IMR-90 (cell line): ENCODE results near the gene RHBDL1. TPM values are rescaled to one million over a fixed set of nuclear protein-coding genes. Genes with fewer than 3 reads are reported as not detected.
A peak's percentile ranks its signal among the peaks of the same experiment; 100 is the strongest.

Experiments
- ATAC-seq: fragments of 200-7000 bp; cut with Tn5 transposase; 2 replicates; pipeline ENCODE4 v1.9.1; 2020; ENCODE audit warnings: low read depth, mild to moderate bottlenecking, moderate library complexity
- BruUV-seq: library from RNA; stranded (reverse); fragments of 400-500 nt; replicated peaks from 2 replicates; lab custom pipeline; 2021; lab: Mats Ljungman, UMichigan
- CTCF ChIA-PET: fragments of 300-600 bp; formaldehyde crosslinking; extraction: SDS; loops from one replicate; lab custom pipeline; 2021; ENCODE audit warnings: antibody characterized with exemption; lab: Yijun Ruan, JAX
- POLR2A ChIA-PET: fragments of 300-600 bp; sonication (Branson Sonifier 250); formaldehyde crosslinking; loops from one replicate; lab custom pipeline; 2022; ENCODE audit warnings: antibody characterized with exemption; ENCODE audit not compliant: unreplicated experiment; lab: Charles Lee
- DNase-seq: peaks from one replicate; pipeline ENCODE4 v3.0.0; 2013
- H2AFZ ChIP-seq: replicated peaks from 2 replicates; pipeline ENCODE3; 2013; ENCODE audit warnings: low read length, mild to moderate bottlenecking; ENCODE audit not compliant: poor library complexity
- H2AK5ac ChIP-seq: 2 replicates; pipeline ENCODE4 v1.6.1; 2013; ENCODE audit warnings: low read depth, low read length, inconsistent platforms
- H2AK9ac ChIP-seq: replicated peaks from 2 replicates; pipeline ENCODE3; 2013; ENCODE audit warnings: mild to moderate bottlenecking, low read depth, low read length, moderate library complexity; ENCODE audit not compliant: poor library complexity
- H2BK120ac ChIP-seq: 2 replicates; pipeline ENCODE4 v1.6.1; 2013; ENCODE audit warnings: low read depth, low read length, inconsistent platforms
- H2BK15ac ChIP-seq: 3 replicates; pipeline ENCODE4 v1.6.1; 2013; ENCODE audit warnings: low read depth, low read length, inconsistent platforms
- H2BK20ac ChIP-seq: 2 replicates; pipeline ENCODE4 v1.6.1; 2013; ENCODE audit warnings: low read depth, mild to moderate bottlenecking, inconsistent platforms, low read length, moderate library complexity
- H2BK5ac ChIP-seq: 2 replicates; pipeline ENCODE4 v1.6.1; 2013; ENCODE audit warnings: mild to moderate bottlenecking, low read depth, low read length, inconsistent platforms; ENCODE audit not compliant: poor library complexity, severe bottlenecking
- H3K14ac ChIP-seq: replicated peaks from 2 replicates; pipeline ENCODE4 v1.6.1; 2013; ENCODE audit warnings: low read depth, low read length, inconsistent platforms
- H3K18ac ChIP-seq: 2 replicates; pipeline ENCODE4 v1.6.1; 2013; ENCODE audit warnings: low read depth, low read length, control low read depth
- H3K23ac ChIP-seq: 2 replicates; pipeline ENCODE4 v1.6.1; 2013; ENCODE audit warnings: low read depth, low read length, inconsistent platforms
- H3K27ac ChIP-seq: 2 replicates; pipeline ENCODE4 v1.5.1; 2013; ENCODE audit warnings: mild to moderate bottlenecking, control low read depth, low read length; ENCODE audit not compliant: insufficient read depth
- H3K27me3 ChIP-seq: 2 replicates; pipeline ENCODE4 v1.6.1; 2013; ENCODE audit warnings: low read length; ENCODE audit not compliant: control insufficient read depth, insufficient read depth
- H3K36me3 ChIP-seq: 2 replicates; pipeline ENCODE4 v1.6.1; 2013; ENCODE audit warnings: low read length, mixed read lengths; ENCODE audit not compliant: control insufficient read depth, insufficient read depth
- H3K4ac ChIP-seq: 2 replicates; pipeline ENCODE4 v1.6.1; 2013; ENCODE audit warnings: low read depth, low read length, inconsistent platforms
- H3K4me1 ChIP-seq: 2 replicates; pipeline ENCODE4 v1.6.1; 2013; ENCODE audit warnings: low read length, mixed read lengths; ENCODE audit not compliant: control insufficient read depth, insufficient read depth
- H3K4me2 ChIP-seq: 2 replicates; pipeline ENCODE4 v1.6.1; 2013; ENCODE audit warnings: low read depth, mild to moderate bottlenecking, control low read depth, low read length, moderate library complexity
- H3K4me3 ChIP-seq: 2 replicates; pipeline ENCODE4 v1.5.1; 2013; ENCODE audit warnings: low read depth, mild to moderate bottlenecking, control low read depth, low read length, moderate library complexity; ENCODE audit not compliant: insufficient read depth
- H3K56ac ChIP-seq: 2 replicates; pipeline ENCODE4 v1.6.1; 2013; ENCODE audit warnings: low read length, inconsistent platforms; ENCODE audit not compliant: insufficient read depth; ENCODE audit errors: extremely low read depth
- H3K79me1 ChIP-seq, 2 experiments: 2 replicates each; pipeline ENCODE4 v1.6.1; 2013; ENCODE audit warnings: low read length in 2 of 2, inconsistent platforms in 1 of 2, low read depth in 1 of 2
- H3K9ac ChIP-seq: 2 replicates; pipeline ENCODE4 v1.6.1; 2013; ENCODE audit warnings: low read depth, low read length, control low read depth
- H3K9me1 ChIP-seq: 2 replicates; pipeline ENCODE4 v1.6.1; 2013; ENCODE audit warnings: low read length, inconsistent platforms; ENCODE audit not compliant: insufficient read depth
- H3K9me3 ChIP-seq: 2 replicates; pipeline ENCODE4 v1.6.1; 2013; ENCODE audit warnings: low read length; ENCODE audit not compliant: control insufficient read depth, insufficient read depth
- H4K20me1 ChIP-seq: 2 replicates; pipeline ENCODE4 v1.6.1; 2013; ENCODE audit warnings: low read length, inconsistent platforms; ENCODE audit not compliant: insufficient read depth
- H4K5ac ChIP-seq: 2 replicates; pipeline ENCODE4 v1.6.1; 2013; ENCODE audit warnings: mild to moderate bottlenecking, low read depth, low read length, control low read depth
- H4K8ac ChIP-seq, 2 experiments: 2 replicates each; pipeline ENCODE4 v1.6.1; 2013; ENCODE audit warnings: low read depth in 2 of 2, low read length in 2 of 2, control low read depth in 1 of 2, inconsistent platforms in 1 of 2
- H4K91ac ChIP-seq: 2 replicates; pipeline ENCODE4 v1.6.1; 2013; ENCODE audit warnings: low read depth, low read length, inconsistent platforms; ENCODE audit not compliant: insufficient read depth
- BHLHE40 ChIP-seq: fragments of 150-350 bp; IDR thresholded peaks from 2 replicates; pipeline ENCODE4 v1.6.1; 2016; ENCODE audit warnings: mild to moderate bottlenecking, low read depth, low read length
- CEBPB ChIP-seq: IDR thresholded peaks from 2 replicates; pipeline ENCODE4 v1.6.1; 2012; ENCODE audit warnings: low read depth, low read length, improper control_type of control experiment
- CHD1 ChIP-seq: IDR thresholded peaks from 2 replicates; pipeline ENCODE4 v1.6.1; 2012; ENCODE audit warnings: low read depth, low read length, improper control_type of control experiment
- FOS ChIP-seq: fragments of 150-350 bp; IDR thresholded peaks from 2 replicates; pipeline ENCODE4 v1.6.1; 2016; ENCODE audit warnings: low read depth, low read length
- MAFK ChIP-seq: IDR thresholded peaks from 2 replicates; pipeline ENCODE4 v1.6.1; 2012; ENCODE audit warnings: low read depth, low read length, improper control_type of control experiment
- MXI1 ChIP-seq: IDR thresholded peaks from 2 replicates; pipeline ENCODE4 v1.6.1; 2012; ENCODE audit warnings: low read depth, mild to moderate bottlenecking, low read length, moderate library complexity, borderline replicate concordance
- NFE2L2 ChIP-seq: fragments of 150-350 bp; IDR thresholded peaks from 2 replicates; pipeline ENCODE4 v1.6.1; 2016; ENCODE audit warnings: low read depth, mild to moderate bottlenecking, low read length
- POLR2A ChIP-seq: IDR thresholded peaks from 2 replicates; pipeline ENCODE4 v1.6.1; 2012; ENCODE audit warnings: mild to moderate bottlenecking, low read depth, low read length
- RAD21 ChIP-seq: IDR thresholded peaks from 2 replicates; pipeline ENCODE4 v1.6.1; 2012; ENCODE audit warnings: low read length, improper control_type of control experiment
- RCOR1 ChIP-seq: IDR thresholded peaks from 2 replicates; pipeline ENCODE4 v1.6.1; 2012; ENCODE audit warnings: mild to moderate bottlenecking, low read length, improper control_type of control experiment; ENCODE audit not compliant: insufficient replicate concordance
- SMC3 ChIP-seq: fragments of 150-350 bp; IDR thresholded peaks from 2 replicates; pipeline ENCODE4 v1.6.1; 2016; ENCODE audit warnings: low read depth, mild to moderate bottlenecking, antibody characterized with exemption, low read length, moderate library complexity
- WGBS, 2 experiments: methylation state at CpG; one replicate each; pipeline versions ENCODE4 v1.1.5 to v1.1.7; 2013; ENCODE audit warnings: missing lambda C conversion rate in 2 of 2; ENCODE audit not compliant: insufficient read length in 1 of 2; ENCODE audit errors: extremely low coverage in 2 of 2; 5-methylcytosine and 5-hydroxymethylcytosine counted together
- dilution Hi-C: fragments of 300-500 bp; cut with HindIII; formaldehyde crosslinking; loops from one replicate; pipeline ENCODE4 v1.14.3; 2018; ENCODE audit warnings: low sequenced_read_pairs; ENCODE audit not compliant: unreplicated experiment
- in situ Hi-C: fragments of 300-500 bp; cut with MboI; formaldehyde crosslinking; loops from 3 replicates; pipeline ENCODE4 v1.14.3; 2019; ENCODE audit warnings: low sequenced_read_pairs, inconsistent platforms, mixed read lengths
- intact Hi-C: fragments of 100-400 bp; cut with micrococcal nuclease; formaldehyde crosslinking; loops from 2 replicates; pipeline ENCODE4 v1.10.0; 2022
- polyA plus RNA-seq, 3 experiments: library from polyadenylated mRNA; depleted of rRNA; stranded (reverse); fragments of >200 nt; gene quantifications; 2 replicates each; pipeline ENCODE4 v1.2.3, GENCODE V29; 2012; ENCODE audit warnings: low replicate concordance in 1 of 3
- total RNA-seq: library from RNA; depleted of rRNA; stranded (reverse); fragments of >200 nt; gene quantifications from 2 replicates; pipeline ENCODE4 v1.2.3, GENCODE V29; 2012
- TF ChIP-seq, protein P1 (sequence below): fragments of 150-350 bp; IDR thresholded peaks from 2 replicates; pipeline ENCODE4 v1.6.1; 2017; ENCODE audit warnings: mild to moderate bottlenecking, antibody characterized with exemption, low read length, low read depth
- TF ChIP-seq, protein P2 (sequence below): fragments of 150-350 bp; IDR thresholded peaks from 2 replicates; pipeline ENCODE4 v1.6.1; 2016; ENCODE audit warnings: low read depth, mild to moderate bottlenecking, low read length, moderate library complexity, borderline replicate concordance

The RHBDL1 gene
- total and polyA plus RNA-seq, 2 of the 4 experiments (the other 2 are of a cell fraction): 0.72 to 4.1 TPM

DNA sequence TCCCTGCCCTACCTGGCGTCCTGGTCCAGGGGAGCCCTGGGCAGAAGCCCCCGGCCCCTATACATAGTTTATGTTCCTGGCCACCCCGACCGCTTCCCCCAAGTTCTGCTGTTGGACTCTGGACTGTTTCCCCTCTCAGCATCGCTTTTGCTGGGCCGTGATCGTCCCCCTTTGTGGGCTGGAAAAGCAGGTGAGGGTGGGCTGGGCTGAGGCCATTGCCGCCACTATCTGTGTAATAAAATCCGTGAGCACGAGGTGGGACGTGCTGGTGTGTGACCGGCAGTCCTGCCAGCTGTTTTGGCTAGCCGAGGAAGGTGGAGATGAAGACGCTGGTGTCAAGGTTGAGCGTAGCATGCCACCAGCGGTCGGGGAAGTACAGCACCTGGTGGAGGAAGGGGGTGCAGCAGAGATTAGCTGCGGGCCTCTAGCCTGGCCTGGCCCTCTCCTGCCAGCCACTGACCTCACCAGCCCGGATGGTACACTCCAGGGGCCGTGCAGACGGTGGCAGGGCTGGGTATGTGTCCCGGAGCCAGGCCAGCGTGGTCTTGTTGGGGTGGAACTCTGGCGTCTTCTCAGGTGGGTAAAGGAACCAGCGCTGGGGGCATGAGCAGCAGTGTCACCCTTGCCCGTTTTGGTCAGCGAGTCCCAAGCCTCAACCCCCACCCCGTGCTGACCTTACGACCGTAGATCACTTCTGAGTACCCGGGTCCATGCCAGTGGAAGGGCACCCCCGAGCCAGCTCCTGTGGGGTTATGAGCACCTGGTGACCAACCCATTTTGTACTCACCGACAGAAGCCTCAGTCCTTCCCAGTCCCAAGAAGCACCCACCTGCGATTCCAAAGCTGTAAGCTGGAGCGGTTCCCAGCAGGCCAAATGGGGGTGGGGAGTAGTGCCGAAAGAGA lies 7.3 kb downstream of the RHBDL1 start:
- intact Hi-C loops (no loop called here), dilution Hi-C loops (no loop called here), in situ Hi-C loops (no loop called here)
- no peak overlapping the region for H4K5ac ChIP-seq
- peaks cover 34% of the 10 kb centered on the region for H4K20me1 ChIP-seq
- H3K4me1 ChIP-seq: peaks cover 20% of the 10 kb centered on the region
- TF ChIP-seq SMC3 (no peak), CHD1 (no peak), MAFK (no peak), FOS (no peak), MXI1 (no peak), RCOR1 (no peak), POLR2A (no peak), RAD21 (no peak), BHLHE40 (no peak), NFE2L2 (no peak), CEBPB (no peak)
- TF ChIP-seq, protein P1, sequence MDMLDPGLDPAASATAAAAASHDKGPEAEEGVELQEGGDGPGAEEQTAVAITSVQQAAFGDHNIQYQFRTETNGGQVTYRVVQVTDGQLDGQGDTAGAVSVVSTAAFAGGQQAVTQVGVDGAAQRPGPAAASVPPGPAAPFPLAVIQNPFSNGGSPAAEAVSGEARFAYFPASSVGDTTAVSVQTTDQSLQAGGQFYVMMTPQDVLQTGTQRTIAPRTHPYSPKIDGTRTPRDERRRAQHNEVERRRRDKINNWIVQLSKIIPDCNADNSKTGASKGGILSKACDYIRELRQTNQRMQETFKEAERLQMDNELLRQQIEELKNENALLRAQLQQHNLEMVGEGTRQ: no peak
- TF ChIP-seq, protein P2, sequence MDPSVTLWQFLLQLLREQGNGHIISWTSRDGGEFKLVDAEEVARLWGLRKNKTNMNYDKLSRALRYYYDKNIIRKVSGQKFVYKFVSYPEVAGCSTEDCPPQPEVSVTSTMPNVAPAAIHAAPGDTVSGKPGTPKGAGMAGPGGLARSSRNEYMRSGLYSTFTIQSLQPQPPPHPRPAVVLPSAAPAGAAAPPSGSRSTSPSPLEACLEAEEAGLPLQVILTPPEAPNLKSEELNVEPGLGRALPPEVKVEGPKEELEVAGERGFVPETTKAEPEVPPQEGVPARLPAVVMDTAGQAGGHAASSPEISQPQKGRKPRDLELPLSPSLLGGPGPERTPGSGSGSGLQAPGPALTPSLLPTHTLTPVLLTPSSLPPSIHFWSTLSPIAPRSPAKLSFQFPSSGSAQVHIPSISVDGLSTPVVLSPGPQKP: no peak
- no peak overlapping the region for H2AK5ac ChIP-seq
- no peak overlapping the region for H3K56ac ChIP-seq
- H3K18ac ChIP-seq: no peak overlapping the region
- no peak overlapping the region for H2BK120ac ChIP-seq
- no peak for ATAC-seq
- H3K23ac ChIP-seq: no peak overlapping the region
- no peak overlapping the region for H3K9ac ChIP-seq
- H2BK20ac ChIP-seq: no peak overlapping the region
- no peak overlapping the region for H3K27ac ChIP-seq
- no TSS peak for BruUV-seq
- H3K27me3 ChIP-seq: no peaks in the 10 kb centered on the region
- CTCF ChIA-PET: interaction anchor here (0.7 kb wide), 1 partner anchor 162 kb away, joined by 3 read pairs; no protein-coding TSS in a partner anchor
- no peak overlapping the region for H4K91ac ChIP-seq
- no peak overlapping the region for H3K14ac ChIP-seq
- no peak overlapping the region for H2BK5ac ChIP-seq
- no peak overlapping the region for H2BK15ac ChIP-seq
- POLR2A ChIA-PET: no interaction called here
- H2AK9ac ChIP-seq: peak overlapping the region; percentile 93
- no peak overlapping the region for H3K4me3 ChIP-seq
- no peak for DNase-seq
- peaks cover 15% of the 10 kb centered on the region for H3K9me1 ChIP-seq
- no peak overlapping the region for H2AFZ ChIP-seq
- peaks cover 40% of the 10 kb centered on the region for H3K36me3 ChIP-seq
- no peak overlapping the region for H3K4ac ChIP-seq
- 91% methylated on average over 14 of the region's 36 CpGs; no CpG with 5 or more reads in 1 of the 2 experiments for WGBS, 2 experiments
- H3K4me2 ChIP-seq: peak overlapping the region; percentile 85
- H4K8ac ChIP-seq: no peak overlapping the region; a peak in 2 of 4 replicates
- no peaks in the 10 kb centered on the region for H3K9me3 ChIP-seq
- peaks cover 9 to 49% of the 10 kb centered on the region in 2 experiments; a peak in 3 of 4 replicates for H3K79me1 ChIP-seq
